ENCODE data around the gene PLA2G6. TPM values are rescaled to one million over a fixed set of nuclear protein-coding genes. Genes with fewer than 3 reads are reported as not detected.
A peak's percentile ranks its signal among the peaks of the same experiment; 100 is the strongest.

The PLA2G6 gene
- total RNA-seq, 1 experiment from 2014 or later: 29.9 TPM

- TF ChIP-seq, protein P1, sequence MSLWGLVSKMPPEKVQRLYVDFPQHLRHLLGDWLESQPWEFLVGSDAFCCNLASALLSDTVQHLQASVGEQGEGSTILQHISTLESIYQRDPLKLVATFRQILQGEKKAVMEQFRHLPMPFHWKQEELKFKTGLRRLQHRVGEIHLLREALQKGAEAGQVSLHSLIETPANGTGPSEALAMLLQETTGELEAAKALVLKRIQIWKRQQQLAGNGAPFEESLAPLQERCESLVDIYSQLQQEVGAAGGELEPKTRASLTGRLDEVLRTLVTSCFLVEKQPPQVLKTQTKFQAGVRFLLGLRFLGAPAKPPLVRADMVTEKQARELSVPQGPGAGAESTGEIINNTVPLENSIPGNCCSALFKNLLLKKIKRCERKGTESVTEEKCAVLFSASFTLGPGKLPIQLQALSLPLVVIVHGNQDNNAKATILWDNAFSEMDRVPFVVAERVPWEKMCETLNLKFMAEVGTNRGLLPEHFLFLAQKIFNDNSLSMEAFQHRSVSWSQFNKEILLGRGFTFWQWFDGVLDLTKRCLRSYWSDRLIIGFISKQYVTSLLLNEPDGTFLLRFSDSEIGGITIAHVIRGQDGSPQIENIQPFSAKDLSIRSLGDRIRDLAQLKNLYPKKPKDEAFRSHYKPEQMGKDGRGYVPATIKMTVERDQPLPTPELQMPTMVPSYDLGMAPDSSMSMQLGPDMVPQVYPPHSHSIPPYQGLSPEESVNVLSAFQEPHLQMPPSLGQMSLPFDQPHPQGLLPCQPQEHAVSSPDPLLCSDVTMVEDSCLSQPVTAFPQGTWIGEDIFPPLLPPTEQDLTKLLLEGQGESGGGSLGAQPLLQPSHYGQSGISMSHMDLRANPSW (CRISPR knock-in tag; conservative IDR thresholded peaks at IDR 0.05; ENCODE audit: low read depth): no peak
- TF ChIP-seq TP53 (CRISPR knock-in tag; IDR thresholded peaks at IDR 0.05) (no peak), ZNF232 (CRISPR knock-in tag; IDR thresholded peaks at IDR 0.05) (no peak), SP1 (CRISPR knock-in tag; conservative IDR thresholded peaks at IDR 0.05) (peak; percentile 65), NFATC4 (CRISPR knock-in tag; IDR thresholded peaks at IDR 0.05) (no peak), NFE2L1 (CRISPR knock-in tag; IDR thresholded peaks at IDR 0.05) (no peak), ZNF512 (CRISPR knock-in tag; IDR thresholded peaks at IDR 0.05; ENCODE audit: borderline replicate concordance) (no peak), ATF3 (CRISPR knock-in tag; conservative IDR thresholded peaks at IDR 0.05) (0 out of 2 replicates have a peak, but pooled peaks have one; percentile 18), OVOL2 (CRISPR knock-in tag; IDR thresholded peaks at IDR 0.05; ENCODE audit: borderline replicate concordance) (no peak), FOXJ3 (CRISPR knock-in tag; IDR thresholded peaks at IDR 0.05; ENCODE audit: borderline replicate concordance) (no peak), ELF4 (CRISPR knock-in tag; IDR thresholded peaks at IDR 0.05; ENCODE audit: low read depth) (no peak), ZNF425 (CRISPR knock-in tag; conservative IDR thresholded peaks at IDR 0.05) (no peak), RORB (CRISPR knock-in tag; IDR thresholded peaks at IDR 0.05) (no peak), GABPB1 (CRISPR knock-in tag; IDR thresholded peaks at IDR 0.05) (peak; percentile 65; the same call in 1 of the 2 replicates), JUN (CRISPR knock-in tag; IDR thresholded peaks at IDR 0.05) (peak; percentile 67; the same call in 1 of the 2 replicates), JAZF1 (CRISPR knock-in tag; IDR thresholded peaks at IDR 0.05) (no peak), SOX15 (CRISPR knock-in tag; IDR thresholded peaks at IDR 0.05) (no peak), NR3C1 (CRISPR knock-in tag; conservative IDR thresholded peaks at IDR 0.05; ENCODE audit: low read depth) (no peak), CREM (CRISPR knock-in tag; IDR thresholded peaks at IDR 0.05) (no peak), ATF1 (CRISPR knock-in tag; IDR thresholded peaks at IDR 0.05) (no peak), ESRRA (CRISPR knock-in tag; IDR thresholded peaks at IDR 0.05; ENCODE audit: borderline replicate concordance) (no peak), ZMAT4 (CRISPR knock-in tag; IDR thresholded peaks at IDR 0.05) (no peak)
- TF ChIP-seq, protein P2, sequence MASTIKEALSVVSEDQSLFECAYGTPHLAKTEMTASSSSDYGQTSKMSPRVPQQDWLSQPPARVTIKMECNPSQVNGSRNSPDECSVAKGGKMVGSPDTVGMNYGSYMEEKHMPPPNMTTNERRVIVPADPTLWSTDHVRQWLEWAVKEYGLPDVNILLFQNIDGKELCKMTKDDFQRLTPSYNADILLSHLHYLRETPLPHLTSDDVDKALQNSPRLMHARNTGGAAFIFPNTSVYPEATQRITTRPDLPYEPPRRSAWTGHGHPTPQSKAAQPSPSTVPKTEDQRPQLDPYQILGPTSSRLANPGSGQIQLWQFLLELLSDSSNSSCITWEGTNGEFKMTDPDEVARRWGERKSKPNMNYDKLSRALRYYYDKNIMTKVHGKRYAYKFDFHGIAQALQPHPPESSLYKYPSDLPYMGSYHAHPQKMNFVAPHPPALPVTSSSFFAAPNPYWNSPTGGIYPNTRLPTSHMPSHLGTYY (CRISPR knock-in tag; IDR thresholded peaks at IDR 0.05): no peak
- TF ChIP-seq, protein P3, sequence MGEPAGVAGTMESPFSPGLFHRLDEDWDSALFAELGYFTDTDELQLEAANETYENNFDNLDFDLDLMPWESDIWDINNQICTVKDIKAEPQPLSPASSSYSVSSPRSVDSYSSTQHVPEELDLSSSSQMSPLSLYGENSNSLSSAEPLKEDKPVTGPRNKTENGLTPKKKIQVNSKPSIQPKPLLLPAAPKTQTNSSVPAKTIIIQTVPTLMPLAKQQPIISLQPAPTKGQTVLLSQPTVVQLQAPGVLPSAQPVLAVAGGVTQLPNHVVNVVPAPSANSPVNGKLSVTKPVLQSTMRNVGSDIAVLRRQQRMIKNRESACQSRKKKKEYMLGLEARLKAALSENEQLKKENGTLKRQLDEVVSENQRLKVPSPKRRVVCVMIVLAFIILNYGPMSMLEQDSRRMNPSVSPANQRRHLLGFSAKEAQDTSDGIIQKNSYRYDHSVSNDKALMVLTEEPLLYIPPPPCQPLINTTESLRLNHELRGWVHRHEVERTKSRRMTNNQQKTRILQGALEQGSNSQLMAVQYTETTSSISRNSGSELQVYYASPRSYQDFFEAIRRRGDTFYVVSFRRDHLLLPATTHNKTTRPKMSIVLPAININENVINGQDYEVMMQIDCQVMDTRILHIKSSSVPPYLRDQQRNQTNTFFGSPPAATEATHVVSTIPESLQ (CRISPR knock-in tag; IDR thresholded peaks at IDR 0.05): no peak
- TF ChIP-seq, protein P4, sequence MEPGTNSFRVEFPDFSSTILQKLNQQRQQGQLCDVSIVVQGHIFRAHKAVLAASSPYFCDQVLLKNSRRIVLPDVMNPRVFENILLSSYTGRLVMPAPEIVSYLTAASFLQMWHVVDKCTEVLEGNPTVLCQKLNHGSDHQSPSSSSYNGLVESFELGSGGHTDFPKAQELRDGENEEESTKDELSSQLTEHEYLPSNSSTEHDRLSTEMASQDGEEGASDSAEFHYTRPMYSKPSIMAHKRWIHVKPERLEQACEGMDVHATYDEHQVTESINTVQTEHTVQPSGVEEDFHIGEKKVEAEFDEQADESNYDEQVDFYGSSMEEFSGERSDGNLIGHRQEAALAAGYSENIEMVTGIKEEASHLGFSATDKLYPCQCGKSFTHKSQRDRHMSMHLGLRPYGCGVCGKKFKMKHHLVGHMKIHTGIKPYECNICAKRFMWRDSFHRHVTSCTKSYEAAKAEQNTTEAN (CRISPR knock-in tag; IDR thresholded peaks at IDR 0.05): no peak
Measured at GRCh38 chr22:38218661-38219622, 37.3 kb upstream of the PLA2G6 start (continued).
